Mesodermal cell (in vitro differentiated cells): ENCODE results near the gene CBX1.
A peak's percentile ranks its signal among the peaks of the same experiment; 100 is the strongest.

Source experiments
- H3K27ac ChIP-seq: 2 replicates; pipeline ENCODE4 v1.7.0; 2013; ENCODE audit warnings: mild to moderate bottlenecking, low read depth, low read length, moderate library complexity; ENCODE audit not compliant: severe bottlenecking
- H3K36me3 ChIP-seq: 2 replicates; pipeline ENCODE4 v1.7.1; 2013; ENCODE audit warnings: mild to moderate bottlenecking, low read length, moderate library complexity; ENCODE audit not compliant: control insufficient read depth, insufficient read depth
- H3K4me1 ChIP-seq: one replicate; pipeline ENCODE4 v1.7.1; 2013; ENCODE audit warnings: mild to moderate bottlenecking, low read length; ENCODE audit not compliant: insufficient read depth, control insufficient read depth, poor library complexity, severe bottlenecking
- H3K4me3 ChIP-seq: 2 replicates; pipeline ENCODE4 v1.7.0; 2013; ENCODE audit warnings: low read length, control low read depth, mild to moderate bottlenecking; ENCODE audit not compliant: insufficient read depth, poor library complexity, severe bottlenecking; ENCODE audit errors: extremely low read depth
- H3K9me3 ChIP-seq: 2 replicates; pipeline ENCODE4 v1.7.1; 2013; ENCODE audit warnings: mild to moderate bottlenecking, low read length, moderate library complexity; ENCODE audit not compliant: control insufficient read depth
- WGBS, 2 experiments: methylation state at CpG; one replicate each; pipeline ENCODE4 v1.1.5; 2013; ENCODE audit warnings: missing lambda C conversion rate in 2 of 2; ENCODE audit not compliant: insufficient coverage in 2 of 2; 5-methylcytosine and 5-hydroxymethylcytosine counted together

Gene CBX1

GRCh38 chr17:48051706-48052486, 49.4 kb downstream of the CBX1 start:
- Histone ChIP-seq H3K4me3 (no peak overlapping the region), H3K4me1 (peaks cover 52% of the 10 kb centered on the region), H3K36me3 (peaks cover 46% of the 10 kb centered on the region), H3K27ac (peak overlapping the region; percentile 65), H3K9me3 (no peaks in the 10 kb centered on the region)
- 68 to 86% methylated on average over 2 to 3 of the region's 5 CpGs for WGBS, 2 experiments

GRCh38 chr17:48051283-48051682, 50.0 kb downstream of the CBX1 start:
- WGBS, 2 experiments: 86 to 91% methylated on average over 6 to 10 of the region's 10 CpGs
- Histone ChIP-seq H3K27ac (peak overlapping the region; percentile 29), H3K36me3 (peaks cover 40% of the 10 kb centered on the region), H3K4me3 (no peak overlapping the region), H3K9me3 (no peaks in the 10 kb centered on the region), H3K4me1 (peaks cover 54% of the 10 kb centered on the region)

GRCh38 chr17:48048384-48049126, 52.7 kb downstream of the CBX1 start:
- Histone ChIP-seq H3K27ac (peak overlapping the region; percentile 96), H3K36me3 (peaks cover 28% of the 10 kb centered on the region), H3K9me3 (no peaks in the 10 kb centered on the region), H3K4me1 (peaks cover 59% of the 10 kb centered on the region), H3K4me3 (peak overlapping the region; percentile 63)
- WGBS, 2 experiments: 0 to 1% methylated on average over 37 to 46 of the region's 53 CpGs

GRCh38 chr17:48047741-48048383, 53.4 kb downstream of the CBX1 start, which contains the start of gene NFE2L1:
Gene NFE2L1 (plus strand): TSS chr17:48048359. CDS start chr17:48051119, 2,760 bp downstream.
- Histone ChIP-seq H3K4me1 (peaks cover 57% of the 10 kb centered on the region), H3K4me3 (peak within 1 kb of the TSS; percentile 63), H3K9me3 (no peaks in the 10 kb centered on the region), H3K27ac (peak within 1 kb of the TSS; percentile 96), H3K36me3 (peaks cover 25% of the 10 kb centered on the region)
- 1% methylated on average over 33 to 44 of the region's 47 CpGs for WGBS, 2 experiments

- H3K4me1 ChIP-seq: peaks cover 51% of the 10 kb centered on the region
- peak overlapping the region; percentile 96 for H3K27ac ChIP-seq
- H3K4me3 ChIP-seq: peak overlapping the region; percentile 63
- 6 to 7% methylated on average over 20 to 22 of the region's 26 CpGs for WGBS, 2 experiments
- peaks cover 19% of the 10 kb centered on the region for H3K36me3 ChIP-seq
- H3K9me3 ChIP-seq: no peaks in the 10 kb centered on the region
Observed at GRCh38 chr17:48047113-48047740, 54.1 kb downstream of the CBX1 start.

GRCh38 chr17:48046296-48046695, 55.0 kb downstream of the CBX1 start:
- H3K36me3 ChIP-seq: peaks cover 10% of the 10 kb centered on the region
- H3K27ac ChIP-seq: no peak overlapping the region
- peaks cover 43% of the 10 kb centered on the region for H3K4me1 ChIP-seq
- H3K4me3 ChIP-seq: no peak overlapping the region
- WGBS, 2 experiments: 93 to 100% methylated on average over 6 to 7 of the region's 7 CpGs
- H3K9me3 ChIP-seq: no peaks in the 10 kb centered on the region

- peaks cover 1% of the 10 kb centered on the region for H3K36me3 ChIP-seq
- H3K4me1 ChIP-seq: peaks cover 35% of the 10 kb centered on the region
- H3K4me3 ChIP-seq: no peak overlapping the region
- H3K27ac ChIP-seq: peak overlapping the region; percentile 77
- no peaks in the 10 kb centered on the region for H3K9me3 ChIP-seq
- WGBS, 2 experiments: 66 to 73% methylated on average over 6 of the region's 8 CpGs
Observed at GRCh38 chr17:48045316-48046001, 55.8 kb downstream of the CBX1 start.

- 90 to 100% methylated on average over 1 to 4 of the region's 4 CpGs for WGBS, 2 experiments
- Histone ChIP-seq H3K4me3 (no peak overlapping the region), H3K27ac (peak overlapping the region; percentile 77), H3K9me3 (no peaks in the 10 kb centered on the region), H3K36me3 (no peaks in the 10 kb centered on the region), H3K4me1 (peaks cover 30% of the 10 kb centered on the region)
Observed at GRCh38 chr17:48044851-48045250, 56.4 kb downstream of the CBX1 start.

GRCh38 chr17:48043176-48043575, 58.1 kb downstream of the CBX1 start:
- H3K36me3 ChIP-seq: no peaks in the 10 kb centered on the region
- WGBS, 2 experiments: 88% methylated on average over 1 of the region's 2 CpGs; no CpG with 5 or more reads in 1 of the 2 experiments
- no peak overlapping the region for H3K4me3 ChIP-seq
- no peak overlapping the region for H3K27ac ChIP-seq
- no peaks in the 10 kb centered on the region for H3K9me3 ChIP-seq
- peaks cover 28% of the 10 kb centered on the region for H3K4me1 ChIP-seq

- Histone ChIP-seq H3K36me3 (no peaks in the 10 kb centered on the region), H3K27ac (no peak overlapping the region), H3K4me1 (peaks cover 6% of the 10 kb centered on the region), H3K4me3 (no peak overlapping the region), H3K9me3 (no peaks in the 10 kb centered on the region)
- WGBS, 2 experiments: 85 to 94% methylated on average over 2 of the region's 2 CpGs
Observed at GRCh38 chr17:48038687-48039086, 62.6 kb downstream of the CBX1 start.
